Stimulated activated CD8-positive, alpha-beta memory T cell treated with anti-CD3 and anti-CD28 coated beads, Interleukin-4, amount 100 ng/mL, for 24 hours (primary cell): ENCODE data around the gene TRPM2.
A peak's percentile ranks its signal among the peaks of the same experiment; 100 is the strongest.

Source experiments
- DNase-seq: peaks from one replicate; pipeline ENCODE4 v3.0.0-alpha.2; 2020; ENCODE audit warnings: low read depth

TRPM2 gene

GRCh38 chr21:44353191-44353970, at the start of gene TRPM2:
TSS of gene TRPM2 (plus strand) at chr21:44353621. CDS start at chr21:44353701, 80 bp downstream.
- DNase-seq: no peak

DNA sequence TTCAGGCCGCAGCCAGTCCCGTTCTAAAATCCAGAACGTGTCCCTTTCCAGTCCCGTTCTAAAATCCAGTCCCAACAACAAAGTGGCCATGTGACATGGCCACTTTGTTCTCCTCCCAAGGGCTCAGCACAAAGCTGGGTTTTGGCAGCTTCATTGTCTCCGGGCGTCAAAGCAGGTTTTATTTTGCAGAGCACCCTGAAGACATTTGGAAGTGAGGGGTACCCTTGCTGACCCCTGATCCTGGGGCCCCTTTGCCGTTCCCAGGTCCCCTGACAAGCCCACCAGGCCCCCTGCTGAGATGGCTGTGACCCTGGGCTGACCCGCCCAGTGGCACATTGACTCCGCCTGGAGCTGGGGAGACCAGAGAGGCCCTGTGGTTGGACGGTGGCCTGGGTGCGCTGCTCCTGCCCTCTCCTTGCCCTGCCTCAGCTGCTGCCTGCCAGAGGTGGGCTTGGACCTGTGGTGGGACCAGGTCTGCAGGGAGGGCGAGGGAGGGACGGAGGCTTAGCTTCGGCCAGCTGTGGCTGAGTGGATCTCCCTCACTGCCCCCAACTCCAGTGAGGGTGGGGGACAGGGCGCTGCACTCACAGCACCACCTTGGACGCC, 49.3 kb upstream of the TRPM2 start:
- no peak for DNase-seq

DNA sequence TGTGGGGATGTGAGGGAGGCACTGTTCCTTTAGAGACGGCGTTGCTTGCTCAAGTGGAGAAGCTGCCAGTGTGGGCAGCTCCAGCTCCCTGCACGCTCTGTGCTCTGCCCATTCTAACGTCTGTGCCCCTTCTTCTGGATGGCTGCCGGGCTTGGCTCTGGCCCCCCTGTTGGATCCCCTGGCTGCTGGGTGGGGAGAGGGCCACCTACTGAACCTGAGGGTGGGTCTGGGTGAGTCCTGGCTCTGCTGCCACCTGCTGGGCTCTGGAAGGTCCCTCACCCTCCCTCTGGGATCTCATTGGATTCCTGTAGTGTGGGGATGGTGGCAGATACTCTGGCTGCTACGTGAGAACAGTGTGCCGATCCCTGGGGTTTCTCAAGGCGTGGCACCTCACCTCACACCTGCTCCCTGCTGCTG, 48.5 kb upstream of the TRPM2 start:
- peak; percentile 18 for DNase-seq

GRCh38 chr21:44305691-44306090, 47.7 kb upstream of the TRPM2 start:
- no peak for DNase-seq

- no peak for DNase-seq
These were observed 46.3 kb upstream of the TRPM2 start for GRCh38 chr21:44306936-44307704.

DNA sequence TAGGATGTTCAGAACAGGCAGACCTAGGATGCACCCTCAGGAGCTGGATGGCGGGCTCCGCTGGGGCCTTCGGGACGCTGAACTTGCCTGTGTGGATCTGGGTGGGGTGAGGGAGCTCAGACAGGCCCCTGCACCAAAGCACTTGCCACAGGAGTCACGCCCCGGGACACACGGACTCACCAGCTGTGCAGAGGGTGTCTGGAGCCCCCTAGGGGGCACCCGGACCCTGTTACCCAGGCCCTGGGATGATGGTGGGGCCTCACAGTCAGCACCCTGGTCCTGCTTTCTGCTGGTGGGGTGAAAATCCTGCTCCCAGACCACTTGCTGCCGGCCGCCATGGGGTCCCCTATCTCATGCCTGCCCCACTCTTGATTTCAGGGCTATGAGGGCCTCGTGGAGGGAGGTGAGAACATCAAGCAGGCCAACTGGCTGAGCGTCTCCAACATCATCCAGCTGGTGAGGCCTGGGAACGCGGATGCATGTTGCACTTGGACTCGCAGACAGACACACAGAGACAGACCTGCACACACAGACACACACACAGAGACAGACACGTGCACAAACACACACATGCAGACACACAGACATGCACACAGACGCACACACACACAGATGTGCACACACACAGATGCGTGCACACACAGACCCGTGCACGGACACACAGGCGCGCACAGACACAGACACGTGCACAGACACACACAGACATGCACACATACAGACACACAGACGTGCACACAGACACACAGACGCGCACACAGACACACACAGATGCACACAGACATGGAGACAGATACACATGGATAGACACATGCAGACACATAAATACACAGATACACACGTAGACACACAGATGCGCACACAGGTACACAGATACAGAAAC, 42.6 kb upstream of the TRPM2 start:
- DNase-seq: no peak

DNA sequence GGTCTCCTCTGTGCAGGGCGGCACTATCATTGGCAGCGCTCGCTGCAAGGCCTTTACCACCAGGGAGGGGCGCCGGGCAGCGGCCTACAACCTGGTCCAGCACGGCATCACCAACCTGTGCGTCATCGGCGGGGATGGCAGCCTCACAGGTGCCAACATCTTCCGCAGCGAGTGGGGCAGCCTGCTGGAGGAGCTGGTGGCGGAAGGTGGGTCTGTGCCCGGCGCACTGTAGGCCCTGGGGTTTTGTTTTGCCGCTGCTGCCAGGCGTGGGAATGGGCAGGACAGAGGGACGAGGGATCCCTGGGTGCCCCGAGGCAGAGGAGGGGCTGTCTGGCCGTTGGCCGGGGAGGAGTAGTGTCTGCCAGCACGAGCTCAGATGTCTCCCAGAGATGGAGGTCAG, 41.3 kb upstream of the TRPM2 start:
- DNase-seq: no peak

DNA sequence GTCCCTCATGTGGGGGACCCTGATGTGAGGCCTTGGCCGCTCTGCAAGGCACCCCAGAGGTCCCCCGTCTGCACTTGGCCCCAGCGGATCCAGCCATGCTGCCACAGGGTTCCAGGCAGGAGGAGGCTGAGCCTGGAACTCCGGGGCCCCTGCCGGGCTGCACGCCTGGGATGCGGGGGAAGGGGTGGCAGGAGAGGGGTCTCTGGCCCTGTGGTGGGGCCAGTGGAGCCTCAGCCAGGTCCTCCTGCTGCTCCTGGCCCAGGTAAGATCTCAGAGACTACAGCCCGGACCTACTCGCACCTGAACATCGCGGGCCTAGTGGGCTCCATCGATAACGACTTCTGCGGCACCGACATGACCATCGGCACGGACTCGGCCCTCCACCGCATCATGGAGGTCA, 40.7 kb upstream of the TRPM2 start:
- no peak for DNase-seq

- DNase-seq: no peak
These were observed 40.0 kb upstream of the TRPM2 start for GRCh38 chr21:44313451-44313850.

GRCh38 chr21:44314128-44314527, 39.3 kb upstream of the TRPM2 start:
- DNase-seq: no peak

- no peak for DNase-seq
These were observed 38.9 kb upstream of the TRPM2 start for GRCh38 chr21:44314561-44314960.

- no peak for DNase-seq
These were observed 37.7 kb upstream of the TRPM2 start for GRCh38 chr21:44315691-44316203.

GRCh38 chr21:44316277-44316900, 37.0 kb upstream of the TRPM2 start:
- no peak for DNase-seq

DNA sequence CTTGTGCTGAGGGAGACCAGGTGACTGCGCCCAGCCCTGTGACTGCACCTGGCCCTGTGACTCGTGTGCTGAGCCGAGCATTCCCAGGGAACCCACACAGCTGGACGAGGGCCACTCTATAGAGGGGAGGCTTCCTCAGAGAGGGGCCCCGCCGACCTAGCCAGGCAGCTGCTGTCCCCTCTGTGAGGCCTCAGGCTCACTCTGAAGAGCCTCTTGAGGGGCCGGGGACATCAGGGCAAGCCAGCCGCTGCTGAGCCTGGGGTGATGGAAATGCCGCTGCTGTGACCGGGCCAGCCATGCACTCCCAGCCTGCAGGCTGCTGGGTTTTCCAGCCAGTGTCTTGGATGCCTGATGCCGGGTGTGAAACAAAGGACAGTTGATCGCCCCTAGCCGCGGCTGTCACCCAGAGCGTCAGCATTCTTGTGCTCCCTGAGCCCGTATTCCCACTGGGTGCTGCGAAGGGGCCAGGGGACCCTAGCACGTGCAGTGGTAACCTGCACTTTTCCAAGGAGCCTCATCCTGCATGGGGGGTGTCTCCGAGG, 36.1 kb upstream of the TRPM2 start:
- no peak for DNase-seq

DNA sequence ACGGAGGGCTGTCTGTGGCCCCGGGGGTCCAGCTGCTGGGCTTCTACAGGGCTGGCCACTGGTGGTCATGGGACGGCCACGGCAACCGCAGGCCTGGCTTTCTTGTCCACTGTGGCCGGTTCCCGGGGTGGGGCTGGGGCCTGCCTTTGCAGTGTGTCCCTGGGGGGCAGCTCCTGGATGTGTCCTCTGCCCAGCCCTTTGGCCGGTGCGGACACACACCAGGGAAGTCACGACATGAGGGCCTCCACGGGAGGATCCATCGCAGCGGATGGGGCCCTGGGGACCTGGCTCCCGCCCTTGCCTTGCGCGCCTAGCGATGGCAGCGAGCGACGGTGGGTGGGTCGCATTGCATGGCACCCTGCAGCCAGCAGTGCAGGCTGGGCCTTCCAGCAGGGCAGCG, 35.5 kb upstream of the TRPM2 start:
- no peak for DNase-seq

- no peak for DNase-seq
These were observed 34.7 kb upstream of the TRPM2 start for GRCh38 chr21:44318489-44319285.

DNA sequence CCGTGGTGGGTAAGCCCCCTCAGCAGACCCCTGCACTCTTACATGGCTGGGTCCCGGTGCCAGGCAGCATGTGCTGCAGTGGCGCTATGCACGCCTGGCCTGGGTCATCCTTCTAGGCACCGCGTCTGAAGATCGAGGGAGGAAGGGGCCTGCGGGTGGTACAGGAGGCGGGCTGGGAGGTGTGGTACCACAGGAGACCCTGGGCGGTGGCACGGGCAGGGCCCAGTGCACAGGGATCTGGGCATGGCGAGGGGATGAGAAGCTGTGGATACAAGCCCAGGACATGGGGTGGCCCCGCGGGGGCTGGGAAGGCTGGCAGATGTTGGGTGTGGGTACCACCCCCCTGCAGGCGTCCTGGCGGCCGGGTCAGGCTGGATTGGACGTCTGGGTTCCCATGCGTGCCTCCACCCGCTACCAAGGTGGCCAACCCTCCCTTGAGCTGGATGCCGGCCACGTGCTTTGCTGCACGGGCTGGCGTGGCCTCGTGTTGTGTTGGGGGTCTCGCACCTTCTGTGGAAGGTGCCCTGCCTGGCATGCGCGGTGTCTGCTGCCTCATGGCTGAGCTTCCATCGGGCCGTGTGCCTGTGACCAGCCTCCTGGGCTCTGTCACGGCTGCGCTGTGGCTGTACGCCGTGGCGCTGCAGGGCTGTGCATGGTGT, 33.9 kb upstream of the TRPM2 start:
- no peak for DNase-seq

DNA sequence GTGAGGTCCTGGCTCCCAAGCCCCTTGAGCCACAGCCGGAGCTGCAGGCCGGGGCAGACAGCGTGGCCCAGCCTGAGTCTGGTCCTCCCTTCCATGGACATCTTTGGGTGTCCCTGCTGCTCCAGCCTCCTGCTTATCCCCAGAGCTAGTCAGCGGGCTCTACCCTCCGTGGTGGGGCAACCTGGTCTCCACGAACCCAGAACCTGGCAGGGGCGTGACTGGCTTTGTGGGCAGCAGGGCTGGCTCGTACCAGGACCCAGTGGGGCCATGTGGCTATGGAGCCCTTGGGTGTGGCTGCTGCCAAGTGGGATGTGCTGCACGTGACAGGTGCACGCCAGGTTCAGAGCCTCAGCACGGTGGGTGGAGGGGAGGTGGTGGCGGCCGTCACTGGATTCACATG, 32.6 kb upstream of the TRPM2 start:
- DNase-seq: no peak

DNA sequence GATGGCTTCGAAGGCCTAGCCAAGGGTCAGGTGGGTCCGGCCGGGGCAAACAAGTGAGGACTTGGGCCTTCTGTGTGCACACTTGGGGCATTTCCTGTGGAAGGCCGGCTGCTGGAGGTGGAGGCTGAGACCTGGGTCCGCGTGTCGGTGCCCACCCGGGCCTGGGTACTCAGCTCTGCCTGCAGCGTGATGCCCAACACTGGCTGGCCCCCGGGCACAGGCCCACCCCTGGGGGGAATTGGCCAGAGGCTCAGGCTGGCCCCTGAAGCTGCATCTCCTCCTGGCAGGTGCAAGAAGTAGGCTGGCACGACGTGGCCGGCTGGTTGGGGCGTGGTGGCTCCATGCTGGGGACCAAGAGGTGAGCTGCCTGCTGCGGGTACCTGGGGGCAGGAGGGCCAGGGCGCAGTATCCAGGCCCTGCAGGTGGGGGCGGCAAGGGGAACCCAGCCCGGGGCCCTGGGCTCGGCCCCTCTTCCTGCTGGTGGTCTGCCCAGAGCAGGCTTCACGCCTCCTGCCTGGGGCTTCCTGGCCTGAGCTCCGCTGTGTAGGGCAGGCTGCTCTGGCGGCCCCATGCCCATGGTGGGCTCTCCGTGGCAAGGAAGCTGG, 31.5 kb upstream of the TRPM2 start:
- DNase-seq: no peak
